Measurements from ENCODE around the gene C1orf115. TPM values are rescaled to one million over a fixed set of nuclear protein-coding genes. Genes with fewer than 3 reads are reported as not detected.

The C1orf115 gene
- total and polyA plus RNA-seq, 7 donors, result 3.8 to 8.9 (median 4.9) TPM

DNA sequence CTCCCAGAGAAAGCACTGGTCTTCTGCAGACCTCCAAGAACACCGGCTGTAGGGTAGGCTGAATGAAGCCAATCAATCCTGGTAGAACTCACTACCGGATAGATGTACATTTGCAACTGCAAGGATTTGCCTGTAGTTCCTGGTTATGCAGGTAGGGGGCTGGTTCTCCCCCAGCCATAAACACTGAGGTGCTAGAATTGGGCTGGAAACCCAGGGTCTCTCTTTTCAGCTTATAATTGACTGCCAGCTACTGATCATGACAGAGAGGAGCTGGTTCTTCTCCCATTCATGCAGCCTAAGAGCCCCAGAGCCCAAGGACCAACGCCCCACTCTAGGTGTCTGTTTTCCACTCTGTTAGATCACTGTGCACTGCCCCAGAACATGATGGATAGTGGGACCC, 36.5 kb downstream of the C1orf115 start:
- no peak overlapping the region for H3K27ac ChIP-seq
- H3K4me1 ChIP-seq, result no peaks in the 10 kb centered on the region
- TF ChIP-seq, protein P1, sequence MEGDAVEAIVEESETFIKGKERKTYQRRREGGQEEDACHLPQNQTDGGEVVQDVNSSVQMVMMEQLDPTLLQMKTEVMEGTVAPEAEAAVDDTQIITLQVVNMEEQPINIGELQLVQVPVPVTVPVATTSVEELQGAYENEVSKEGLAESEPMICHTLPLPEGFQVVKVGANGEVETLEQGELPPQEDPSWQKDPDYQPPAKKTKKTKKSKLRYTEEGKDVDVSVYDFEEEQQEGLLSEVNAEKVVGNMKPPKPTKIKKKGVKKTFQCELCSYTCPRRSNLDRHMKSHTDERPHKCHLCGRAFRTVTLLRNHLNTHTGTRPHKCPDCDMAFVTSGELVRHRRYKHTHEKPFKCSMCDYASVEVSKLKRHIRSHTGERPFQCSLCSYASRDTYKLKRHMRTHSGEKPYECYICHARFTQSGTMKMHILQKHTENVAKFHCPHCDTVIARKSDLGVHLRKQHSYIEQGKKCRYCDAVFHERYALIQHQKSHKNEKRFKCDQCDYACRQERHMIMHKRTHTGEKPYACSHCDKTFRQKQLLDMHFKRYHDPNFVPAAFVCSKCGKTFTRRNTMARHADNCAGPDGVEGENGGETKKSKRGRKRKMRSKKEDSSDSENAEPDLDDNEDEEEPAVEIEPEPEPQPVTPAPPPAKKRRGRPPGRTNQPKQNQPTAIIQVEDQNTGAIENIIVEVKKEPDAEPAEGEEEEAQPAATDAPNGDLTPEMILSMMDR (IDR thresholded peaks at IDR 0.05), result no peak
- WGBS, 3 donors, result 61 to 75% (median 74%) methylated on average over 3 of the region's 3 CpGs
- intact Hi-C loops (cut with DNase I), result no loop called here
- no peaks in the 10 kb centered on the region for H3K36me3 ChIP-seq (ENCODE audit: insufficient read depth in 1 of 2, low read depth in 1 of 2)
- ATAC-seq (no peak), DNase-seq (no peak)
- peaks cover 4% of the 10 kb centered on the region for H3K9me3 ChIP-seq
- no peak overlapping the region for H3K4me3 ChIP-seq
- peaks cover 0 to 16% (median 0%) of the 10 kb centered on the region in 3 donors for H3K27me3 ChIP-seq (ENCODE audit: insufficient read depth in 3 of 3, low read length in 2 of 3)

- H3K4me1 ChIP-seq, result no peaks in the 10 kb centered on the region
- intact Hi-C loops (cut with DNase I), result no loop called here
- 91 to 97% (median 92%) methylated on average over 1 of the region's 1 CpG for WGBS, 3 donors
- no peak overlapping the region for H3K4me3 ChIP-seq
- DNase-seq, result no peak
- no peaks in the 10 kb centered on the region for H3K36me3 ChIP-seq (ENCODE audit: insufficient read depth in 1 of 2, low read depth in 1 of 2)
- no peak for ATAC-seq
- peaks cover 4% of the 10 kb centered on the region for H3K9me3 ChIP-seq
- TF ChIP-seq, protein P1 (IDR thresholded peaks at IDR 0.05), result no peak
- H3K27ac ChIP-seq, result no peak overlapping the region
- H3K27me3 ChIP-seq (ENCODE audit: insufficient read depth in 3 of 3, low read length in 2 of 3), result peaks cover 0 to 16% (median 0%) of the 10 kb centered on the region in 3 donors
Observed at GRCh38 chr1:220727519-220727918, 37.4 kb downstream of the C1orf115 start.

DNA sequence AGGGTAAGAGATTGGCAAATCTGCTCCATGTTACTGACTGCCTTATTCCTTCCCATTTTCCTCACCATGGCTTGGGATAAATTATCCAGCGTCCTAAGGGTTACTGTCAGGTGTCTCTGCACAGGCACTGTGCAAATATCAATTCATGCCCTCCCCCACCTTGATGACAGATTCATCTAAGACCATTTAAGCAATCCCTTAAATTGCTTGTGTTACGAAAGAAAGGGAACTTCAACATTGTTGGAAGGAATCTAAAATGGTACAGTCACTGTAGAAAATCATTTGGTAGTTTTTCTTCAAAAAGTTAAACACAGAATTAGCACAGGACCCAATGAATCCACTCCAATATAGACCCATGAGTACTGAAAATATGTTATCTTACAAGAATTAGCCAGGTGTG, 40.3 kb downstream of the C1orf115 start:
- 86 to 93% (median 89%) methylated on average over 2 of the region's 2 CpGs for WGBS, 3 donors
- intact Hi-C loops (cut with DNase I), result loop anchor here (5.0 kb wide), 2 partner anchors 38 to 438 kb away; partner anchors contain the start of gene C1orf115 (in 1 of the 2)
- ATAC-seq (no peak), DNase-seq (no peak)
- Histone ChIP-seq H3K4me1 (no peaks in the 10 kb centered on the region), H3K36me3 (ENCODE audit: insufficient read depth in 1 of 2, low read depth in 1 of 2) (no peaks in the 10 kb centered on the region), H3K9me3 (peaks cover under 1% of the 10 kb centered on the region), H3K27me3 (ENCODE audit: insufficient read depth in 3 of 3, low read length in 2 of 3) (peaks cover 0 to 10% (median 0%) of the 10 kb centered on the region in 3 donors), H3K27ac (no peak overlapping the region), H3K4me3 (no peak overlapping the region)
- TF ChIP-seq, protein P1 (IDR thresholded peaks at IDR 0.05), result no peak

DNA sequence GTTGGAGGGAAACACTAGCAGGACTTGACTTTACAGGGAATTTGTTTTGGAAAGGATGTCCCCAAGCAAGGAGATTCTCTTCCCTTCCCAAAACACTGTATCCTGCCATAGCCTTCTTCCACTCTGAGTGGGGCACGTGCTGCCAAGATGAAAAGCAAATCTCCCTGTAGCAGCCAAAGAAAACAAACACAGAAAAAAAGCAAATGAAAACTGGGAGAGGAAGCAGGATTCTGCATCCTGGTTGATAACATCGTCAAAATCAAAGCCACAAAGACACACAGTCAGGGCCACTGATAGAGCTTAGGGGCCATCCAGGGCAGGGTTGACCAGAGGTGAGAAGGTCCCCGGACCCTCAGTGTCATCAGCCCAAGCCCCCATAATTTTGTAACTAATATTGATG, 42.0 kb downstream of the C1orf115 start:
- no peaks in the 10 kb centered on the region for H3K4me1 ChIP-seq
- ATAC-seq, result peak in 1 of 4 donors; percentile 5
- intact Hi-C loops (cut with DNase I), result loop anchor here (2.0 to 5.0 kb wide), 3 partner anchors 40 to 440 kb away; partner anchors contain the start of gene C1orf115 (in 2 of the 2)
- no peak for DNase-seq
- peak overlapping the region; percentile 3 for H3K27ac ChIP-seq
- WGBS, 3 donors, result 53 to 62% (median 54%) methylated on average over 3 of the region's 3 CpGs
- H3K4me3 ChIP-seq, result peak overlapping the region; percentile 35
- H3K9me3 ChIP-seq, result no peaks in the 10 kb centered on the region
- TF ChIP-seq, protein P1 (IDR thresholded peaks at IDR 0.05), result no peak
- no peaks in the 10 kb centered on the region for H3K27me3 ChIP-seq (ENCODE audit: insufficient read depth in 3 of 3, low read length in 2 of 3)
- no peaks in the 10 kb centered on the region for H3K36me3 ChIP-seq (ENCODE audit: insufficient read depth in 1 of 2, low read depth in 1 of 2)

- TF ChIP-seq, protein P1 (IDR thresholded peaks at IDR 0.05), result no peak
- H3K27me3 ChIP-seq (ENCODE audit: insufficient read depth in 3 of 3, low read length in 2 of 3), result no peaks in the 10 kb centered on the region
- DNase-seq (no peak), ATAC-seq (peak; percentile 25 to 65 (median 52))
- peak overlapping the region; percentile 35 for H3K4me3 ChIP-seq
- intact Hi-C loops (cut with DNase I), result loop anchor here (2.0 to 5.0 kb wide), 3 partner anchors 40 to 440 kb away; partner anchors contain the start of gene C1orf115 (in 2 of the 2)
- H3K9me3 ChIP-seq, result no peaks in the 10 kb centered on the region
- peak overlapping the region; percentile 3 for H3K27ac ChIP-seq
- H3K36me3 ChIP-seq (ENCODE audit: insufficient read depth in 1 of 2, low read depth in 1 of 2), result no peaks in the 10 kb centered on the region
- 69 to 80% (median 74%) methylated on average over 7 of the region's 7 CpGs for WGBS, 3 donors
- no peaks in the 10 kb centered on the region for H3K4me1 ChIP-seq
Observed at GRCh38 chr1:220732621-220733020, 42.5 kb downstream of the C1orf115 start.

All from psoas muscle (tissue), 8 donors.